Brain microvascular endothelial cell (primary cell): ENCODE data around the gene DTX4.

ENCODE experiments used
- DNase-seq: peaks from one replicate; pipeline ENCODE4 v3.0.0-alpha.2; 2020
- H3K27ac ChIP-seq: fragments of 250-450 bp; sonication (Bioruptor Pico); 2 replicates; pipeline ENCODE4 v1.5.1; 2020; ENCODE audit warnings: mild to moderate bottlenecking, moderate library complexity
- H3K27me3 ChIP-seq: fragments of 250-450 bp; sonication (Bioruptor Pico); replicated peaks from 2 replicates; pipeline ENCODE4 v1.5.1; 2020; ENCODE audit warnings: mild to moderate bottlenecking
- H3K36me3 ChIP-seq: fragments of 250-450 bp; sonication (Bioruptor Pico); replicated peaks from 2 replicates; pipeline ENCODE4 v1.5.1; 2020; ENCODE audit warnings: mild to moderate bottlenecking
- H3K4me3 ChIP-seq: 2 replicates; pipeline ENCODE4 v1.5.1; 2011; ENCODE audit warnings: low read depth, mild to moderate bottlenecking, control low read depth, low read length, moderate library complexity
- CTCF ChIP-seq: IDR thresholded peaks from 2 replicates; pipeline ENCODE4 v1.5.1; 2011; ENCODE audit warnings: low read depth, mild to moderate bottlenecking, moderate library complexity, low read length, control low read depth, inconsistent platforms; ENCODE audit errors: missing control alignments
- in situ Hi-C: cut with HindIII; loops from 2 replicates; pipeline ENCODE4 v1.10.0; 2017; ENCODE audit warnings: low sequenced_read_pairs, low pct_ligation_motif_present

DTX4 gene

GRCh38 chr11:59226396-59226795, 54.5 kb downstream of the DTX4 start:
- DNase-seq = no peak
- H3K27ac ChIP-seq = no peak overlapping the region
- H3K27me3 ChIP-seq = no peaks in the 10 kb centered on the region
- no peaks in the 10 kb centered on the region for H3K36me3 ChIP-seq
- in situ Hi-C loops = no loop called here
- H3K4me3 ChIP-seq = no peak overlapping the region
- no peak for TF ChIP-seq CTCF

GRCh38 chr11:59240322-59240721, 68.4 kb downstream of the DTX4 start:
- Histone ChIP-seq H3K4me3 (no peak overlapping the region), H3K27me3 (no peaks in the 10 kb centered on the region), H3K27ac (no peak overlapping the region), H3K36me3 (no peaks in the 10 kb centered on the region)
- in situ Hi-C loops = no loop called here
- DNase-seq = no peak
- no peak for TF ChIP-seq CTCF

DNA sequence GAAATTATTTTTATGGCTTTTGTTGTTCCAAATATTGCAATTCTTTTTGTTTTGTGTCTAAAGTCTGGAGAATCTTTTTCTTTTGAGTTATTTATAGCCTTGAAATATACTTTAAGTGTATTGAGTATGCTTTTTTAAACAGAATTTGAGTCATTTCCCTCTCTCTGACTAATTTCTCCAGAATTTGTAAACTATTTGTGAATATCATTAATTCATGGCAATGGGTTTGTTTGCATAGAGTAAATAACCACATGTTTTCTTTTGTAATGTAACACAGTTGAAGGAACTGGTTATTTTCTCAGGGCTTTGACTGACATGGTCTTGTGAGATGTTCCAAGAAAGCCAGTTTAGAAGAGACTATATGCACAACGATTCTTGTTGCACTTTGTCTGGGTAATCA, 71.7 kb downstream of the DTX4 start:
- Histone ChIP-seq H3K27me3 (no peaks in the 10 kb centered on the region), H3K4me3 (no peak overlapping the region), H3K27ac (no peak overlapping the region), H3K36me3 (no peaks in the 10 kb centered on the region)
- in situ Hi-C loops = no loop called here
- DNase-seq = no peak
- TF ChIP-seq CTCF = no peak

DNA sequence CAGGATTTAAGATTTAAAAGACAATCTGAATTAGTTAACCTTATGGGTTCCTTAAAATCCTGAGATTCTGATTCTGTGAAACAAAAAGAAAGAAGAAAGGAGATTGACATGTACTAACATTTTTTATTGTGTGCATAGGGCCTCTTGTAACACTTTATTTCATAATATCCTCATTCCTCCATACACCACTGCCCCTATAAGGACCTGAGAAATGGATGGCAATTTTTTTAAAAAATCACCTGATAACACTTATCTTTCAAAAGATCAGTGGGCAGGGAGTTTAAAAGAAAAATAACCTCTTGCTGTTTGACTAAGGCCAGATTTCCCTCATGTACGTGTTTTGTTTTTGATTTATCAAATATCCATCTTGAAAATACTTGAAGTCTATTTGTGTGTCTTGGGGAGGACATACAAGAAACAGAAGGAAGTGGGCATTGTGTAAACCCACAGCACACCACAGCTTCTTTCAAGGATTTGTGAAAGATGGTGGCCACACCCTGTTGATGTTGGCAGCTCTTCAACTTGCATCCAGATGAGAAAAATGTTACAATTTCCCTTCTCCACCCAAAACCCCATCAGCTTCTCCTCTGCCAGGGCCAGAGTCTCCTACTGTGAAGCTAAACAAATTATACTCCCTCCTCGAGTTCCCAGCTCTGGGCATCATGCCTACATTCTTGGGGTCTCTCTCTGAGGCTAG, 75.7 kb downstream of the DTX4 start:
- Histone ChIP-seq H3K36me3 (no peaks in the 10 kb centered on the region), H3K27ac (no peak overlapping the region), H3K4me3 (no peak overlapping the region), H3K27me3 (no peaks in the 10 kb centered on the region)
- in situ Hi-C loops = no loop called here
- DNase-seq = no peak
- TF ChIP-seq CTCF = no peak

DNA sequence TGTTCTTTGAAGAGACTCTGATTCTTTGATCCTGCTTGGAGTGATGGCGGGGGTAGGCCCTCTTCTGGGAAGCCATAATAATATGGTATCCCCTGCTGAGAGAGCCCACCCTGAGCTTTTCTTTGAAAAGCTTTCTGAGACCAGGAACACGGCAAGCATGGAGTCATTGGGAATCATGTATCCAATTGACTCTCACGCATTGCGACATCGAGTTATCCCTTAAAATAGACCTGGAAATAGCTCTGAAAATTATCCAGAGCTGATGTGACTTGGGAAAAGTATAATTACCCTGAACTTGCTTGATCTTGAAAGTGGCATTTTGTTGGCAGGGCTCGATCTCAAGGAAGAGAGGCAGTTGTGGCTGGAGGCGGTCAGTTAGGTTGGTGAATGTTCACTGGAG, 77.6 kb downstream of the DTX4 start:
- in situ Hi-C loops = no loop called here
- Histone ChIP-seq H3K4me3 (no peak overlapping the region), H3K36me3 (no peaks in the 10 kb centered on the region), H3K27me3 (no peaks in the 10 kb centered on the region), H3K27ac (no peak overlapping the region)
- DNase-seq = no peak
- TF ChIP-seq CTCF = no peak

DNA sequence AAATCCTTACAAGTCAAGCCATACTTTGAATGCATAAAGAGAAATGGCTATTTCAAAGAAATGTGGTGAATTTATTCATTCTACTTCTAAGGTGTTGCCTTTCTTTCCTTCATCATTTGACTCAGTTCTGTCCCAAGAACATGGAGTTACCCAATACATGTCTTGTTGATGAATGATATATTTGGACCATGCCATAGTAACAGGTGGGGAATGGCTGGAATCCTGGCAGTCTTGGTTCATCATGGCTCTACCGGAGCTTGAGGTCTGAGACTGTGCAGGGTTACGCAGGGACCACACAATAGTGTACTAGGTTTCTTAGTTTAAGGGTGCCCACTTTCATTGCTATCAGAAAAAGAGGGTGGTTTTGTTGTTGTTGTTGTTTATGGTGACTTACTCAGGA, 81.1 kb downstream of the DTX4 start:
- Histone ChIP-seq H3K27me3 (no peaks in the 10 kb centered on the region), H3K4me3 (no peak overlapping the region), H3K36me3 (no peaks in the 10 kb centered on the region), H3K27ac (no peak overlapping the region)
- in situ Hi-C loops = no loop called here
- no peak for DNase-seq
- no peak for TF ChIP-seq CTCF
